ENCODE measurements around the gene ST7. TPM values are rescaled to one million over a fixed set of nuclear protein-coding genes. Genes with fewer than 3 reads are reported as not detected.

Gene ST7
- total and polyA plus RNA-seq, 7 donors: 6.0 to 12.5 (median 7.3) TPM

DNA sequence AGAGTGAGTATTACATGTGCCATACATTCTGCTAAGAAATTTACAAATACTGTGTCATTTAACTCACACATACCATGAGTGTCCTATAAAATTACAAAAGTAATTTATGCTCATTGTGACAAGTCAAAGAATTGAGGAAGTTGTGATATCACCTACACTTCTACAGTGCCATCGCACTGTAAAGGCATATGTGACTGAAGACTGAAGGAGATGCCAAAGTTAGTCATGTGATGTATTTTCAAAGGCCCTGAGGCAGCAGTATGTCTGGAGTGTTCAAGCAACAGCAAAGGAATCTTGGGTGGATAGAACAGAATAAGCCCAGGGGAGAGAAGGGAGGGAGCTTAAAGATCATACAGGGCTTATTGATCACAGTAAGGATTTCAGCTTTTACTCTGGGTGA lies 192.8 kb downstream of the ST7 start:
- 88 to 93% (median 91%) methylated on average over 1 of the region's 1 CpG for WGBS, 3 donors
- ATAC-seq (peak in 1 of 4 donors; percentile 49), DNase-seq (no peak)
- Histone ChIP-seq H3K4me3 (no peak overlapping the region), H3K27ac (no peak overlapping the region), H3K36me3 (ENCODE audit: insufficient read depth in 1 of 2, low read depth in 1 of 2) (peaks cover 0 to 20% of the 10 kb centered on the region in 2 donors), H3K4me1 (no peaks in the 10 kb centered on the region), H3K9me3 (no peaks in the 10 kb centered on the region), H3K27me3 (ENCODE audit: insufficient read depth in 3 of 3, low read length in 2 of 3) (no peaks in the 10 kb centered on the region)
- intact Hi-C loops (cut with DNase I): no loop called here
- TF ChIP-seq, protein P1, sequence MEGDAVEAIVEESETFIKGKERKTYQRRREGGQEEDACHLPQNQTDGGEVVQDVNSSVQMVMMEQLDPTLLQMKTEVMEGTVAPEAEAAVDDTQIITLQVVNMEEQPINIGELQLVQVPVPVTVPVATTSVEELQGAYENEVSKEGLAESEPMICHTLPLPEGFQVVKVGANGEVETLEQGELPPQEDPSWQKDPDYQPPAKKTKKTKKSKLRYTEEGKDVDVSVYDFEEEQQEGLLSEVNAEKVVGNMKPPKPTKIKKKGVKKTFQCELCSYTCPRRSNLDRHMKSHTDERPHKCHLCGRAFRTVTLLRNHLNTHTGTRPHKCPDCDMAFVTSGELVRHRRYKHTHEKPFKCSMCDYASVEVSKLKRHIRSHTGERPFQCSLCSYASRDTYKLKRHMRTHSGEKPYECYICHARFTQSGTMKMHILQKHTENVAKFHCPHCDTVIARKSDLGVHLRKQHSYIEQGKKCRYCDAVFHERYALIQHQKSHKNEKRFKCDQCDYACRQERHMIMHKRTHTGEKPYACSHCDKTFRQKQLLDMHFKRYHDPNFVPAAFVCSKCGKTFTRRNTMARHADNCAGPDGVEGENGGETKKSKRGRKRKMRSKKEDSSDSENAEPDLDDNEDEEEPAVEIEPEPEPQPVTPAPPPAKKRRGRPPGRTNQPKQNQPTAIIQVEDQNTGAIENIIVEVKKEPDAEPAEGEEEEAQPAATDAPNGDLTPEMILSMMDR (IDR thresholded peaks at IDR 0.05): no peak

DNA sequence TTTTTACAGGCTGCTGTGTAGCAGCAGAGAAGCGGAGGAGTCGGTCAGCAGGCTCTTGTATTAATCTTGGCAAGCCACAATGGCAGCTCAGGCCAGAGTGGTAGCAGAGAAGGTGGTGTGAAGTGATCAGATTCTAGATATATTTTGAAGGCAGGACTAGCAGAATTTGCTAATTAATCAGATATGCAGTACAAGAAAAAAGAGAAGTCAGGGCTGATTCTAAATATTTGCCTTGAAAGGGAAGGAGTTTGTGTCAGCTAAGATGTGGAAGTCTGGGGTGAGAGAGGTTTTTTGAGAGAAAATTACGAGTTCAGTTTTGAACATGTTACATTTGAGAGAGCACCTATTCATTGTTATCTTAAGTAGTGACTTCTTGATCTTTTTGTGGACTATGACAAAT lies 193.2 kb downstream of the ST7 start:
- Histone ChIP-seq H3K4me1 (peaks cover under 1% of the 10 kb centered on the region), H3K27me3 (ENCODE audit: insufficient read depth in 3 of 3, low read length in 2 of 3) (no peaks in the 10 kb centered on the region), H3K36me3 (ENCODE audit: insufficient read depth in 1 of 2, low read depth in 1 of 2) (peaks cover 0 to 18% of the 10 kb centered on the region in 2 donors), H3K27ac (no peak overlapping the region), H3K4me3 (no peak overlapping the region), H3K9me3 (no peaks in the 10 kb centered on the region)
- intact Hi-C loops (cut with DNase I): no loop called here
- no peak for ATAC-seq
- WGBS, 3 donors: 75 to 92% (median 78%) methylated on average over 3 of the region's 3 CpGs
- TF ChIP-seq, protein P1 (IDR thresholded peaks at IDR 0.05): no peak
- no peak for DNase-seq

DNA sequence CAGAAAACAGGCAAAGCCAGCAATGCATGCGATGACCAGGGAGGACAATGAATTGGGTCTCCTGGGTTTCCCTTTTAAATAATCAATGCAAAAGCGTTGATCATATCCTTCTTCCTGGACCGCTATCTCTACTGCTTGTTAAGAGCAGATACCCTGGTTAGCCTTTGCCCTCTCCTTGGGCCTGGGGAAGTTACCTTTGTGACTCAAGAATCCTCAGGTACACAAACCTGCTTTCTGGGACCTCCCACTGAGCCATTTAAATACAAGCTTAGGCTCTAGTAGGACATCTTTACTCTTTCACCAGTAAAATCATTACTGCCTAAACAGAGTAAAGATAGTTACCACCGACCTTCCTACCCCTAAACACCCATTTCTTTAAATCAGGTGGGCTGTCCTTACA lies 195.7 kb downstream of the ST7 start:
- no peaks in the 10 kb centered on the region for H3K27me3 ChIP-seq (ENCODE audit: insufficient read depth in 3 of 3, low read length in 2 of 3)
- intact Hi-C loops (cut with DNase I): no loop called here
- no peak overlapping the region for H3K4me3 ChIP-seq
- peaks cover 10% of the 10 kb centered on the region for H3K4me1 ChIP-seq
- H3K27ac ChIP-seq: no peak overlapping the region
- no peak for DNase-seq
- no peaks in the 10 kb centered on the region for H3K36me3 ChIP-seq (ENCODE audit: insufficient read depth in 1 of 2, low read depth in 1 of 2)
- TF ChIP-seq, protein P1 (IDR thresholded peaks at IDR 0.05): no peak
- WGBS, 3 donors: 95 to 99% (median 96%) methylated on average over 4 of the region's 4 CpGs
- H3K9me3 ChIP-seq: no peaks in the 10 kb centered on the region
- ATAC-seq: no peak

DNA sequence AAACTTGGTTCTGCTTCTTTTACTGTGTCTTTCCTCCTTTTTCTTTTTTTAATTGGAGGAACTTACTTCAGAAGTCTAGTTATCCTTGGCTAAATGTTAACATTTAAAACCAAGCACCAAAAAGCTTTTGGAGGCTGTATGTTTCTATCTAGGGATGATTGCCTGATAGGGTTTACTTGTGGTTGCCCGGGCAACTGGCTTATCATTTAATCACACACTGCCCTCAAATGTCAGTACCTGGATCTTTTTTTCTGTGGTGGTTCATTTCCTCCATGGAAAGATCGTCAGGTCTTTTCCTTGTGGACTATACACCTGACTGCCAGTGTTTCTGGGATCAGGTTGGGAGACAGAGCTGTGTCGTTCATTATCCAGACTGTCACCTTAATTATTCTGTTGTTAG lies 196.4 kb downstream of the ST7 start:
- intact Hi-C loops (cut with DNase I): no loop called here
- 74 to 97% (median 95%) methylated on average over 3 of the region's 3 CpGs for WGBS, 3 donors

More for the DNA sequence above, 196.4 kb downstream of the ST7 start:
- Histone ChIP-seq H3K4me3 (no peak overlapping the region), H3K27ac (no peak overlapping the region), H3K27me3 (ENCODE audit: insufficient read depth in 3 of 3, low read length in 2 of 3) (no peaks in the 10 kb centered on the region), H3K9me3 (no peaks in the 10 kb centered on the region), H3K36me3 (ENCODE audit: insufficient read depth in 1 of 2, low read depth in 1 of 2) (no peaks in the 10 kb centered on the region), H3K4me1 (peaks cover 17% of the 10 kb centered on the region)
- DNase-seq (no peak), ATAC-seq (no peak)
- TF ChIP-seq, protein P1 (IDR thresholded peaks at IDR 0.05): no peak
